HepG2 (cell line): ENCODE results near the gene MAN2A2. TPM values are rescaled to one million over a fixed set of nuclear protein-coding genes. Genes with fewer than 3 reads are reported as not detected.

ENCODE experiments used
- ATAC-seq: fragments of 200-7000 bp; cut with Tn5 transposase; 3 replicates; pipeline ENCODE4 v1.9.1; 2020; ENCODE audit warnings: mild to moderate bottlenecking, moderate library complexity
- BruUV-seq: library from RNA; stranded (reverse); fragments of 400-500 nt; replicated peaks from 2 replicates; lab custom pipeline; 2021; lab: Mats Ljungman, UMichigan
- CTCF ChIA-PET: fragments of 300-600 bp; formaldehyde crosslinking; extraction: SDS; loops from one replicate; lab custom pipeline; 2021; ENCODE audit warnings: low total read pairs, inconsistent platforms, low intra/inter-chr PET ratio; lab: Yijun Ruan, JAX
- POLR2A ChIA-PET: fragments of 350-600 bp; sonication (Branson Sonifier 250); formaldehyde crosslinking; loops from one replicate; lab custom pipeline; 2020; ENCODE audit warnings: antibody characterized with exemption, inconsistent platforms; lab: Yijun Ruan, JAX
- DNase-seq: peaks from one replicate; pipeline ENCODE4 v3.0.0-alpha.2; 2015; ENCODE audit warnings: low spot score
- FAIRE-seq: peaks from 3 replicates; lab custom pipeline; 2011; peaks lifted over from hg19 to GRCh38; lab: Jason Lieb, UNC
- H2AFZ ChIP-seq: one replicate; pipeline ENCODE4 v1.6.1; 2011; ENCODE audit warnings: low read length, inconsistent platforms
- H3K27ac ChIP-seq: fragments of 300-600 bp; 3 replicates; pipeline ENCODE4 v1.8.0; 2011; ENCODE audit warnings: mixed run types, mild to moderate bottlenecking, mixed read lengths, low read length, inconsistent platforms; ENCODE audit not compliant: insufficient read depth; ENCODE audit errors: extremely low read length
- H3K27me3 ChIP-seq, 2 experiments: fragments of 200-600 bp in 1 of 2; 2 replicates in 1 of 2; 3 replicates in 1 of 2; pipeline versions ENCODE4 v1.6.0 to v1.8.0; 2011; ENCODE audit warnings: low read length in 2 of 2, mild to moderate bottlenecking in 2 of 2, moderate library complexity in 2 of 2, inconsistent platforms in 1 of 2; ENCODE audit not compliant: insufficient read depth in 2 of 2, control insufficient read depth in 1 of 2
- H3K36me3 ChIP-seq, 2 experiments: fragments of 200-600 bp in 1 of 2; replicated peaks in 1 of 2; 2 replicates in 1 of 2; 3 replicates in 1 of 2; pipeline versions ENCODE4 v1.5.1 to v1.8.0; 2011; ENCODE audit warnings: low read length in 2 of 2, inconsistent platforms in 1 of 2; ENCODE audit not compliant: insufficient read depth in 2 of 2, control insufficient read depth in 1 of 2
- H3K4me1 ChIP-seq: 2 replicates; pipeline ENCODE4 v1.5.1; 2012; ENCODE audit warnings: low read length, inconsistent platforms; ENCODE audit not compliant: insufficient read depth
- H3K4me2 ChIP-seq: 2 replicates; pipeline ENCODE4 v1.6.0; 2011; ENCODE audit warnings: low read depth, low read length, inconsistent platforms
- H3K4me3 ChIP-seq, 3 experiments: fragments of 200-600 bp in 1 of 3; sonication (generic), shearing (Covaris generic) in 1 of 3; replicated peaks in 1 of 3; 2 replicates each; pipeline ENCODE4 v1.5.1; 2011 to 2016; ENCODE audit warnings: low read length in 3 of 3, inconsistent platforms in 2 of 3, low read depth in 2 of 3, mild to moderate bottlenecking in 2 of 3, control low read depth in 1 of 3, mixed read lengths in 1 of 3; ENCODE audit not compliant: insufficient read depth in 1 of 3
- H3K79me2 ChIP-seq: one replicate; pipeline ENCODE4 v1.6.1; 2011; ENCODE audit warnings: low read length, inconsistent platforms; ENCODE audit not compliant: insufficient read depth
- H3K9ac ChIP-seq: 2 replicates; pipeline ENCODE4 v1.6.0; 2011; ENCODE audit warnings: mild to moderate bottlenecking, low read depth, low read length, inconsistent platforms; ENCODE audit not compliant: insufficient read depth
- H3K9me3 ChIP-seq: 2 replicates; pipeline ENCODE4 v1.5.1; 2012; ENCODE audit warnings: mild to moderate bottlenecking, low read length
- H4K20me1 ChIP-seq: 2 replicates; pipeline ENCODE4 v1.6.0; 2011; ENCODE audit warnings: inconsistent platforms, mild to moderate bottlenecking, low read length, moderate library complexity; ENCODE audit not compliant: insufficient read depth
- CREBL2 ChIP-seq: sonication (generic); formaldehyde crosslinking; IDR thresholded peaks from 2 replicates; pipeline ENCODE4 v1.8.1; 2023; ENCODE audit warnings: missing genetic modification reagents, mild to moderate bottlenecking, borderline replicate concordance
- RBM22 ChIP-seq: fragments of 200-400 bp; formaldehyde crosslinking; optimal IDR thresholded peaks from 2 replicates; pipeline ENCODE3; 2017; ENCODE audit warnings: mild to moderate bottlenecking, low read length, moderate library complexity
- ZMYM2 ChIP-seq: sonication (generic); formaldehyde crosslinking; IDR thresholded peaks from 2 replicates; pipeline ENCODE4 v1.8.0; 2022; ENCODE audit warnings: mild to moderate bottlenecking, missing genetic modification reagents
- ZNF136 ChIP-seq: sonication (generic); formaldehyde crosslinking; IDR thresholded peaks from 2 replicates; pipeline ENCODE4 v1.8.1; 2022; ENCODE audit warnings: low read depth, mild to moderate bottlenecking, moderate library complexity, missing genetic modification reagents
- WGBS: methylation state at CpG from one replicate; pipeline ENCODE4 v1.1.6; 2017; ENCODE audit warnings: low lambda C conversion rate; 5-methylcytosine and 5-hydroxymethylcytosine counted together
- in situ Hi-C: cut with HindIII; loops from 2 replicates; pipeline ENCODE4 v1.10.0; 2017; ENCODE audit warnings: low pct_unique_long_range_greater_than_20kb; ENCODE audit not compliant: extremely low pct_ligation_motif_present
- intact Hi-C: fragments of 100-400 bp; cut with micrococcal nuclease; formaldehyde crosslinking; loops from one replicate; pipeline ENCODE4 v1.10.0; 2022; ENCODE audit not compliant: unreplicated experiment
- polyA plus RNA-seq, 8 experiments: library from polyadenylated mRNA; depleted of rRNA in 3 of 8; stranded (reverse) in 7 of 8; unstranded in 1 of 8; fragments of >200 nt; fragmentation: Illumina TruSeq in 4 of 8; extraction: Trizol in 4 of 8; gene quantifications; 2 replicates each; pipeline versions ENCODE4 v1.2.1 to v1.2.3, GENCODE V29; 2011 to 2016; ENCODE audit warnings: low read depth in 4 of 8, missing spikeins in 1 of 8, mixed read lengths in 1 of 8; ENCODE audit not compliant: insufficient read depth in 1 of 8
- total RNA-seq, 5 experiments: library from RNA; depleted of rRNA; stranded (reverse); fragments of >200 nt; fragmentation: Illumina TruSeq; extraction: Trizol; gene quantifications; 2 replicates each; pipeline ENCODE4 v1.2.3, GENCODE V29; 2016; ENCODE audit warnings: low read depth in 1 of 5

Gene MAN2A2
- total and polyA plus RNA-seq, 2 of the 13 experiments (the other 11 are each of a cell fraction or from before 2014, with no cell fraction given) = 17.5 to 51.5 TPM

- CTCF ChIA-PET = no interaction called here
- FAIRE-seq = no peak
- no TSS peak for BruUV-seq
These were observed 64.1 kb downstream of the MAN2A2 start for GRCh38 chr15:90967206-90967605.

DNA sequence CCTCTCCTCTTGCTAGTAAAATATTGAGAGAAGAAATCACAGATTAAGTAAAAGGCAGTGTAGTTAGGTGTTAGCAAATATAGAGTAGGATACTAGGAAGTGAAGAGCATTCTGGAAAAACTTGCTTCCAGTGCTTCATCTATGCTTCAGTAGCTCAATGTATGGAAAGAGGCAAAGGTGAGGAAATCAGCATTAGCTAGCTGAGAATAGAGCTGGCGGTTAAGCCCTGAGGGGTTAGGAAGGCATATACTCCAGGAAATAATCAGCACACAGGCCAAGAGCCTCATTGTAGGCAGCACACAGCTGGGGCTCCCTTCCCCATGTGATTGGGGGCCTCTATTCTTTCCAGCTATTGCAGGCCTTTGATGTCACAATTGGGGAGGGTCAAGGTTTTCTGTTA is 65.3 kb downstream of the MAN2A2 start:
- H3K4me1 ChIP-seq = no peaks in the 10 kb centered on the region
- ATAC-seq (no peak), FAIRE-seq (no peak), DNase-seq (no peak)
- H3K9ac ChIP-seq = no peak overlapping the region
- no peak for TF ChIP-seq ZNF136 (CRISPR knock-in tag)
- H3K27ac ChIP-seq = no peak overlapping the region
- intact Hi-C loops = no loop called here
- H3K9me3 ChIP-seq = no peaks in the 10 kb centered on the region
- H3K79me2 ChIP-seq = no peaks in the 10 kb centered on the region
- no TSS peak for BruUV-seq
- ChIA-PET CTCF (no interaction called here), POLR2A (no interaction called here)
- 100% methylated on average over 1 of the region's 1 CpG for WGBS
- H3K4me2 ChIP-seq = no peak overlapping the region
- no peak overlapping the region for H3K4me3 ChIP-seq
- H4K20me1 ChIP-seq = no peaks in the 10 kb centered on the region; the same call in 1 of the 2 replicates
- H2AFZ ChIP-seq = no peak overlapping the region
- no peaks in the 10 kb centered on the region for H3K27me3 ChIP-seq
- peaks cover 17 to 66% of the 10 kb centered on the region in 2 experiments for H3K36me3 ChIP-seq
- in situ Hi-C loops = no loop called here

More at GRCh38 chr15:90967206-90967605, 64.1 kb downstream of the MAN2A2 start:
- DNase-seq = no peak
- Histone ChIP-seq H3K9ac (no peak overlapping the region), H3K79me2 (no peaks in the 10 kb centered on the region), H3K27ac (no peak overlapping the region), H3K36me3 (peaks cover 15 to 60% of the 10 kb centered on the region in 2 experiments), H3K9me3 (no peaks in the 10 kb centered on the region), H3K4me2 (no peak overlapping the region), H4K20me1 (no peaks in the 10 kb centered on the region; the same call in 1 of the 2 replicates), H3K4me1 (no peaks in the 10 kb centered on the region), H2AFZ (no peak overlapping the region), H3K27me3 (no peaks in the 10 kb centered on the region), H3K4me3 (no peak overlapping the region)
- intact Hi-C loops (no loop called here), in situ Hi-C loops (no loop called here)
- TF ChIP-seq ZMYM2 (CRISPR knock-in tag) = no peak
- TF ChIP-seq CREBL2 (CRISPR knock-in tag) = no peak
- TF ChIP-seq RBM22 = peak; percentile 50
- 99% methylated on average over 5 of the region's 5 CpGs for WGBS
- POLR2A ChIA-PET = no interaction called here
- ATAC-seq = no peak
